Limb (tissue), 2 donors: Measurements from ENCODE around the gene TMEM14A.

Experiments
- DNase-seq, 2 donors: peaks; one replicate each; pipeline ENCODE4 v3.0.0-alpha.2; 2016; ENCODE audit errors: extremely low spot score in 2 of 2

The TMEM14A gene

GRCh38 chr6:52734072-52734471 lies 63.2 kb downstream of the TMEM14A start:
- no peak for DNase-seq

GRCh38 chr6:52735071-52735470 lies 64.2 kb downstream of the TMEM14A start:
- DNase-seq = no peak

- DNase-seq = no peak
Observed at GRCh38 chr6:52736145-52736544, 65.2 kb downstream of the TMEM14A start.
